NB4 (cell line): ENCODE results near the gene RNF25.
"Not testable (repeated sequence)": the region's sequence is repeated elsewhere in the genome, so short reads cannot be mapped to it uniquely, and the experiment has no call there.

Experiments
- DNase-seq: peaks from one replicate; pipeline ENCODE4 v3.0.0; 2010; ENCODE audit warnings: low read depth
- H3K4me3 ChIP-seq: one replicate; pipeline ENCODE4 v1.5.1; 2011; ENCODE audit warnings: mild to moderate bottlenecking, low read depth, low read length, moderate library complexity
- MYC ChIP-seq: IDR thresholded peaks from 2 replicates; pipeline ENCODE4 v1.6.1; 2011; ENCODE audit warnings: low read depth, low read length
- POLR2A ChIP-seq: IDR thresholded peaks from 2 replicates; pipeline ENCODE4 v1.6.1; 2011; ENCODE audit warnings: mild to moderate bottlenecking; ENCODE audit not compliant: insufficient read length; ENCODE audit errors: extremely low read depth
- TF ChIP-seq, protein P1 (sequence below): IDR thresholded peaks from one replicate; pipeline ENCODE4 v1.5.1; 2012; ENCODE audit warnings: low read depth, low read length
- TF ChIP-seq, protein P2 (sequence below): IDR thresholded peaks from 2 replicates; pipeline ENCODE4 v1.6.1; 2011; ENCODE audit warnings: low read depth, low read length

RNF25 gene

DNA sequence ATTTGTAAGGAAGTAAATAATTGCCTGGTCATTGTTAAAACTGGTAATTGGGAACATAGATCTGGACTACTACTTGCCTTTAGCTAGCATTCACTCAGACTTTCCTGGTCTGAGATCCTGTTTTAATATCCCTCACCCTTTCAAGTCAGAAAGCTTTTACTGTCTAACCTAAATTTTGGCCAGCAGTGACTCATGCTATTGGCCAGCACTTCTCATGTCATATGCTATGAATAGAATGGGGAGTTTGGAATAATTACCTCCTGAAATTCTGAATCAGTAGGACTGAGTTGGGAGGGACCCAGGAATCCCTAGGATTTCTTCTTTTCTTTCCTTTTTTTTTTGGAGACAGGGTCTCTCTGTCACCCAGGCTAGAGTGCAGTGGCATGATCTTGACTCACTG, 19.4 kb upstream of the RNF25 start:
- DNase-seq = no peak
- no peak overlapping the region for H3K4me3 ChIP-seq
- TF ChIP-seq, protein P1, sequence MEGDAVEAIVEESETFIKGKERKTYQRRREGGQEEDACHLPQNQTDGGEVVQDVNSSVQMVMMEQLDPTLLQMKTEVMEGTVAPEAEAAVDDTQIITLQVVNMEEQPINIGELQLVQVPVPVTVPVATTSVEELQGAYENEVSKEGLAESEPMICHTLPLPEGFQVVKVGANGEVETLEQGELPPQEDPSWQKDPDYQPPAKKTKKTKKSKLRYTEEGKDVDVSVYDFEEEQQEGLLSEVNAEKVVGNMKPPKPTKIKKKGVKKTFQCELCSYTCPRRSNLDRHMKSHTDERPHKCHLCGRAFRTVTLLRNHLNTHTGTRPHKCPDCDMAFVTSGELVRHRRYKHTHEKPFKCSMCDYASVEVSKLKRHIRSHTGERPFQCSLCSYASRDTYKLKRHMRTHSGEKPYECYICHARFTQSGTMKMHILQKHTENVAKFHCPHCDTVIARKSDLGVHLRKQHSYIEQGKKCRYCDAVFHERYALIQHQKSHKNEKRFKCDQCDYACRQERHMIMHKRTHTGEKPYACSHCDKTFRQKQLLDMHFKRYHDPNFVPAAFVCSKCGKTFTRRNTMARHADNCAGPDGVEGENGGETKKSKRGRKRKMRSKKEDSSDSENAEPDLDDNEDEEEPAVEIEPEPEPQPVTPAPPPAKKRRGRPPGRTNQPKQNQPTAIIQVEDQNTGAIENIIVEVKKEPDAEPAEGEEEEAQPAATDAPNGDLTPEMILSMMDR = no peak
- TF ChIP-seq POLR2A (no peak), MYC (no peak)
- TF ChIP-seq, protein P2, sequence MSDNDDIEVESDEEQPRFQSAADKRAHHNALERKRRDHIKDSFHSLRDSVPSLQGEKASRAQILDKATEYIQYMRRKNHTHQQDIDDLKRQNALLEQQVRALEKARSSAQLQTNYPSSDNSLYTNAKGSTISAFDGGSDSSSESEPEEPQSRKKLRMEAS = no peak

DNA sequence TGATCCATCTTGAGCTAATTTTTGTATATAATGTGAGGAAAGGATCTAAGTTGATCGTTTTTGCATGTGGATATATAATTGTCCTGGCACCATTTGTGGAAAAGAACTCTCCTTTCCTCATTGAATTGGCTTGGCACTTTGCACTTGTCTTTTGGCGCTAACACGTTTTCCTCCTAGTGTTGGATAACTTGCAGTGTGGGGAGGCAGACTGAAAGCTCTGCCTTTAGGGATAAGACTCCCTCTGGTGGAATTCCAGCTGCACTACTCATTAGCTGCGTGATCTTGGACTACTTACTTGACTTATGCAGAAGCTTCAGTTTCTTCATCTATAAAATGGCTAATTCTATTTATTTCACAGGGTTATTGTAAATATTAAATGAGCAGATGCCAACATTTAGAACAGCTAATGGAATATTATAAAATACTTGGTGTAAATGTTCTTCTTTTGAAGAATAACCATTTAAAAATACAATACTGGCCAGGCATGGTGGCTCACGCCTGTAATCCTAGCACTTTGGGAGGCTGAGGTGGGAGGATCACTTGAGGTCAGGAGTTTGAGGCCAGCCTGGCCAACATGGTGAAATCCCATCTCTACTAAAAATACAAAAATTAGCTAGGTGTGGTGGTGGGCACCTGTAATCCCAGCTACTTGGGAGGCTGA, 15.7 kb upstream of the RNF25 start:
- DNase-seq = peak; percentile 81
- TF ChIP-seq, protein P1 = peak; percentile 95
- TF ChIP-seq, protein P2 = 0 out of 2 replicates have a peak, but pooled peaks have one; percentile 4
- not testable (repeated sequence) for H3K4me3 ChIP-seq

DNA sequence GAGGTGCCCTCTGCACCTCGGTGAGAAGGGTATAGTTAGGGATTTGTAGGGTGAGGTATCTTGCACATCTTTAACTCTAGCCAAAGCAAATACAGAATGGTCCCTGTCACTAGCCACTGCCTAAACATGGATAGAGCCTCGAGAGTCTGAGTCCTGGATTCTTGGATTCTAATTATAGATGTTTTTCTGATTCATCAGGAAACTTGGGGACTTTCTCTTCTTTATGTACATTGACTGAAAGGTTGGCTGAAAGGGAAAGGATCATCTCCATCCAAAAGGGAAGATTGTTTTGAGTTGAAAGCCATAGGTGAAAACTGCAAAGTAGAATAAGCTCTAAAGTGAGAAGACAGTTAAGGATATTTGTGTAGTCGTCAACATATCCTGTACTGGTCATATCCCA, 8.3 kb upstream of the RNF25 start:
- H3K4me3 ChIP-seq = no peak overlapping the region
- DNase-seq = no peak
- TF ChIP-seq, protein P1 = no peak
- TF ChIP-seq MYC (no peak), POLR2A (no peak)
- TF ChIP-seq, protein P2 = no peak

DNA sequence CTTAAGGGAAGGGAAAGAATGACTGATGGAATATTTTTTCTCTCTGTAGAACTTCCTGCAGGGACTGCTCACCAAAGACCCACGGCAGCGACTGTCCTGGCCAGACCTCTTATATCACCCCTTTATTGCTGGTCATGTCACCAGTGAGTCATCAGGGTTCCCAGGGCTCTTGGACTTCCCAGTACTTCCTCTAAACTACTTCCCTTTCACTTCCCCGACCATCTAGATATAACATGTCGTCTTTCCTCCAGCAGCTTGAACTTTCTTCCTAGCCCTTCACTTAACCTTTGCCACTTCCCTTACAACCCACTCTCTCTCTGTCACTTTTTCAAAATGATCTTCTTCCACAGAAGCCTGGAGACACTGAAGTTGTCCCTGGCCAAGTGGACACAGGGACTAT, 7.3 kb upstream of the RNF25 start:
- no peak overlapping the region for H3K4me3 ChIP-seq
- DNase-seq = peak; percentile 46
- TF ChIP-seq POLR2A (no peak), MYC (no peak)
- TF ChIP-seq, protein P1 = no peak
- TF ChIP-seq, protein P2 = no peak

DNA sequence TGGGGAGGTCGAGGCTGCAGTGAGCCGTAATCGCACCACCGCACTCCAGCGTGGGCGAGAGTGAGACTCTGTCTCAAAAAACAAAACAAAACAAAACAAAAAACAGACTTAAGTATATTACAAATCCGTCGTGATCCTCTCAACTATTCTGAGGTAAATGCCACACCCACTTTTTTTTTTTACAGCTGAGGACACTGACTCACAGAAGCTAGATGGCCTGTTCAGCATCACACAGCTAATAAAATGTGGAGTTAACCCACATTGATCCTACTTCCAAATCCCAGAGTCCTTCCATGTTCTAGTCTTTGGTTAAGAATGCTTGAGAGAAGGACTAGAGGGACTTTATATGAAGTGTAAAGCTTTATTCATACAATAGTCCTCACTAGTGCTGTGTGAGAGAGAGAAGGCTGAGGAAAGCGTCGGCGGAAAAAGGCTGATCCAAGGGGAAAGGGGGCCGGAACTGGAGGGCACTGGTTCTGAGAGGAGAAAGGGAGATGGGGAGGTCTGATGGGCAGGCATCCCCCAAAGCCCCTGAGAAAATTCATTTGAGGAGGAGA, 627 bp downstream of the RNF25 start:
- peak overlapping the region; percentile 90 for H3K4me3 ChIP-seq
- peak; percentile 28 for DNase-seq
- TF ChIP-seq MYC = no peak
- TF ChIP-seq, protein P1 = no peak
- TF ChIP-seq, protein P2 = no peak
- TF ChIP-seq POLR2A = no peak

DNA sequence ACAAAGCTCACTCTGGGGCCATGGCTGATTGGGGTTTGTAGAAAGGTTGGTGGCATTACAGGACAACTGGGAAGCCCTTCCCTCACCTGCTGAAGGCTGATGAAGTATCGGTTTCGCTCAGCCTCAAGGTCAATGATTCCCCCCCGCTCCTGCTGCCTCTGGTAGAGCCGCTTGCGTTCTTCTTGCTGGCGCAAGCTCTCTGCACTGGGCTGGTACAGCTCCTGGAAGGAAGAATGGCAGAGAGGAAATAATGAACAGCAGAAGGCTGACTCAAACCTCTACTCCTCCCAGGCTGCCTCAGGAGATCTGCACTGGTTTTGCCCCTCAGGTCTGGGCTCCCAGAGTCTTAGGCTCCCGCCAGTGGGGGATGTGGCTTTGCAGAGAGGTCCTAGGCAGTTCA, 7.1 kb downstream of the RNF25 start:
- no peak for TF ChIP-seq POLR2A
- no peak for TF ChIP-seq MYC
- TF ChIP-seq, protein P1 = no peak
- TF ChIP-seq, protein P2 = no peak
- no peak for DNase-seq
- H3K4me3 ChIP-seq = no peak overlapping the region
